K562 (cell line): ENCODE data around the gene LY6G6C. TPM values are rescaled to one million over a fixed set of nuclear protein-coding genes. Genes with fewer than 3 reads are reported as not detected.

Experiments used
- ARHGAP35 ChIP-seq: fragments of 450-650 bp; IDR thresholded peaks from 2 replicates; pipeline ENCODE4 v1.6.1; 2018; ENCODE audit not compliant: partially characterized antibody
- BHLHE40 ChIP-seq: IDR thresholded peaks from 2 replicates; pipeline ENCODE4 v1.6.1; 2011; ENCODE audit warnings: low read length, improper control_type of control experiment
- CBX5 ChIP-seq: IDR thresholded peaks from 2 replicates; pipeline ENCODE4 v1.6.1; 2014; ENCODE audit warnings: low read depth, borderline replicate concordance
- CREBBP ChIP-seq: IDR thresholded peaks from one replicate; pipeline ENCODE4 v1.6.1; 2012; ENCODE audit warnings: low read depth, mild to moderate bottlenecking, control low read depth, inconsistent platforms, low read length
- ETV6 ChIP-seq, 3 experiments: fragments of 150-350 bp in 1 of 3; sonication (generic) in 1 of 3; formaldehyde crosslinking in 1 of 3; IDR thresholded peaks; 2 replicates each; pipeline versions ENCODE4 v1.6.1 to v1.8.0; 2014 to 2022; ENCODE audit warnings: borderline replicate concordance in 2 of 3, low read depth in 2 of 3, antibody characterized with exemption in 1 of 3, low read length in 1 of 3, mild to moderate bottlenecking in 1 of 3, missing genetic modification reagents in 1 of 3
- GABPB2 ChIP-seq: fragments of 250-450 bp; sonication (Bioruptor Pico); conservative IDR thresholded peaks from 2 replicates; pipeline ENCODE4 v1.5.1; 2021; ENCODE audit warnings: mild to moderate bottlenecking
- HEY1 ChIP-seq: fragments of 250-450 bp; sonication (Bioruptor Pico); IDR thresholded peaks from 2 replicates; pipeline ENCODE4 v1.5.0; 2020; ENCODE audit warnings: mild to moderate bottlenecking, moderate library complexity, borderline replicate concordance
- HNRNPK ChIP-seq: fragments of 200-400 bp; formaldehyde crosslinking; IDR thresholded peaks from one replicate; pipeline ENCODE4 v1.6.1; 2018; ENCODE audit warnings: mild to moderate bottlenecking, low read depth, low read length; ENCODE audit not compliant: poor library complexity, severe bottlenecking
- HNRNPLL ChIP-seq: fragments of 200-400 bp; formaldehyde crosslinking; IDR thresholded peaks from 2 replicates; pipeline ENCODE4 v1.6.1; 2017; ENCODE audit warnings: low read length, low read depth, mild to moderate bottlenecking; ENCODE audit not compliant: poor library complexity, severe bottlenecking
- KAT7 ChIP-seq: sonication (generic); formaldehyde crosslinking; IDR thresholded peaks from 2 replicates; pipeline ENCODE4 v1.8.0; 2022; ENCODE audit warnings: missing genetic modification reagents, mild to moderate bottlenecking, borderline replicate concordance
- KDM2B ChIP-seq: fragments of 250-450 bp; sonication (Bioruptor Pico); IDR thresholded peaks from 2 replicates; pipeline ENCODE4 v1.8.0; 2021; ENCODE audit warnings: mild to moderate bottlenecking, moderate library complexity
- MAZ ChIP-seq, 2 experiments: fragments of 450-650 bp in 1 of 2; sonication (generic) in 1 of 2; formaldehyde crosslinking; IDR thresholded peaks in 1 of 2; conservative IDR thresholded peaks in 1 of 2; 2 replicates each; pipeline versions ENCODE4 v1.4.0 to v1.5.0; 2020; ENCODE audit warnings: mild to moderate bottlenecking in 1 of 2, missing genetic modification reagents in 1 of 2
- NCOA4 ChIP-seq: fragments of 450-650 bp; IDR thresholded peaks from 2 replicates; pipeline ENCODE4 v1.6.1; 2018; ENCODE audit warnings: mild to moderate bottlenecking; ENCODE audit not compliant: partially characterized antibody
- PHF21A ChIP-seq: fragments of 450-650 bp; IDR thresholded peaks from 2 replicates; pipeline ENCODE4 v1.6.1; 2017; ENCODE audit warnings: low read depth, borderline replicate concordance
- PRPF4 ChIP-seq: fragments of 200-400 bp; formaldehyde crosslinking; IDR thresholded peaks from one replicate; pipeline ENCODE4 v1.6.1; 2017; ENCODE audit warnings: low read length, low read depth, mild to moderate bottlenecking; ENCODE audit not compliant: insufficient read depth, poor library complexity, severe bottlenecking
- TRIM24 ChIP-seq, 2 experiments: fragments of 450-650 bp; IDR thresholded peaks; 2 replicates each; pipeline ENCODE4 v1.6.1; 2016
- polyA plus RNA-seq, 8 experiments: library from polyadenylated mRNA; depleted of rRNA in 4 of 8; stranded (reverse) in 5 of 8; unstranded in 3 of 8; fragments of >200 nt; fragmentation: Nextera tagmentation in 2 of 8; fragmentation: Illumina TruSeq in 1 of 8; extraction: Ambion mirVana in 2 of 8; extraction: Trizol in 1 of 8; gene quantifications; 2 replicates each; pipeline versions ENCODE4 v1.2.1 to v1.2.3, GENCODE V29; 2011 to 2014; ENCODE audit warnings: inconsistent platforms in 1 of 8, missing spikeins in 1 of 8
- total RNA-seq, 7 experiments: library from RNA; depleted of rRNA in 6 of 7; stranded (reverse); fragments of >200 nt in 6 of 7; fragmentation: Illumina TruSeq in 2 of 7; extraction: Trizol in 2 of 7; gene quantifications; 2 replicates each; pipeline versions ENCODE4 v1.2.1 to v1.2.3, GENCODE V29; 2011 to 2021; ENCODE audit warnings: low replicate concordance in 1 of 7
- TF ChIP-seq, protein P1 (sequence below): sonication (generic); formaldehyde crosslinking; IDR thresholded peaks from 2 replicates; pipeline ENCODE4 v1.8.0; 2023; ENCODE audit warnings: mild to moderate bottlenecking, missing genetic modification reagents
- TF ChIP-seq, protein P2 (sequence below): sonication (generic); formaldehyde crosslinking; IDR thresholded peaks from 2 replicates; pipeline ENCODE4 v1.8.0; 2022; ENCODE audit warnings: missing genetic modification reagents, mild to moderate bottlenecking, moderate library complexity, borderline replicate concordance
- TF ChIP-seq, protein P3 (sequence below): sonication (generic); formaldehyde crosslinking; IDR thresholded peaks from 2 replicates; pipeline ENCODE4 v1.5.0; 2020; ENCODE audit warnings: missing genetic modification reagents
- TF ChIP-seq, protein P4 (sequence below): fragments of 450-650 bp; formaldehyde crosslinking; conservative IDR thresholded peaks from 2 replicates; pipeline ENCODE4 v1.4.0; 2022; ENCODE audit warnings: mild to moderate bottlenecking, missing genetic modification characterization
- TF ChIP-seq, protein P5 (sequence below): fragments of 250-450 bp; sonication (Bioruptor Pico); IDR thresholded peaks from 2 replicates; pipeline ENCODE4 v1.8.0; 2021; ENCODE audit warnings: borderline replicate concordance, mild to moderate bottlenecking, moderate library complexity; ENCODE audit not compliant: poor library complexity, severe bottlenecking

Gene LY6G6C
- total and polyA plus RNA-seq, 9 of the 15 experiments (the other 6 are each of a cell fraction or from before 2014, with no cell fraction given): 0.06 to 0.20 TPM; not detected in 7

DNA sequence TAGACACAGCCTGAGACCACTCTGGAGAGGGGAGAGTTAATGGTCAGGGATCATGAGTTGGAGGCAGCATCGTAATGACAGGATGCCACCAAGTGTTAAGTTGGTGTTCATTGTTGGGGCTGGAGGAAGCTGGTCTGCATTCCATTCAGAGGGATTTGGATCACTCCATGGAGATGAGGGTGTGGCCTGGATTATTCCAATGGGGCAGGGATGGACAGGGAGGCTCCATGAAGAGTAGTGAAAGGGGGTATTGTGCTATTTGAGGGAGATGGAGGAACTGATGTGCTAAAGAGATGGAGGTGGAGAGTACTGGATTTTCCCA, 42.0 kb upstream of the LY6G6C start (continued):
- TF ChIP-seq HNRNPLL (no peak), PRPF4 (no peak), GABPB2 (CRISPR knock-in tag) (no peak), MAZ (CRISPR knock-in tag; conservative IDR thresholded peaks at IDR 0.05 in 1 of 2, IDR thresholded peaks at IDR 0.05 in 1 of 2) (no peak), ARHGAP35 (no peak), KAT7 (CRISPR knock-in tag) (no peak), KDM2B (CRISPR knock-in tag) (no peak), CREBBP (no peak), CBX5 (no peak), NCOA4 (no peak), PHF21A (no peak), ETV6 (IDR thresholded peaks at IDR 0.05; ENCODE audit: borderline replicate concordance in 1 of 2, low read depth in 2 of 2, low read length in 1 of 2) (no peak), ETV6 (CRISPR knock-in tag; IDR thresholded peaks at IDR 0.05; ENCODE audit: borderline replicate concordance) (no peak), HEY1 (CRISPR knock-in tag) (no peak), HNRNPK (no peak), BHLHE40 (no peak), TRIM24 (IDR thresholded peaks at IDR 0.05) (no peak)
- TF ChIP-seq, protein P1, sequence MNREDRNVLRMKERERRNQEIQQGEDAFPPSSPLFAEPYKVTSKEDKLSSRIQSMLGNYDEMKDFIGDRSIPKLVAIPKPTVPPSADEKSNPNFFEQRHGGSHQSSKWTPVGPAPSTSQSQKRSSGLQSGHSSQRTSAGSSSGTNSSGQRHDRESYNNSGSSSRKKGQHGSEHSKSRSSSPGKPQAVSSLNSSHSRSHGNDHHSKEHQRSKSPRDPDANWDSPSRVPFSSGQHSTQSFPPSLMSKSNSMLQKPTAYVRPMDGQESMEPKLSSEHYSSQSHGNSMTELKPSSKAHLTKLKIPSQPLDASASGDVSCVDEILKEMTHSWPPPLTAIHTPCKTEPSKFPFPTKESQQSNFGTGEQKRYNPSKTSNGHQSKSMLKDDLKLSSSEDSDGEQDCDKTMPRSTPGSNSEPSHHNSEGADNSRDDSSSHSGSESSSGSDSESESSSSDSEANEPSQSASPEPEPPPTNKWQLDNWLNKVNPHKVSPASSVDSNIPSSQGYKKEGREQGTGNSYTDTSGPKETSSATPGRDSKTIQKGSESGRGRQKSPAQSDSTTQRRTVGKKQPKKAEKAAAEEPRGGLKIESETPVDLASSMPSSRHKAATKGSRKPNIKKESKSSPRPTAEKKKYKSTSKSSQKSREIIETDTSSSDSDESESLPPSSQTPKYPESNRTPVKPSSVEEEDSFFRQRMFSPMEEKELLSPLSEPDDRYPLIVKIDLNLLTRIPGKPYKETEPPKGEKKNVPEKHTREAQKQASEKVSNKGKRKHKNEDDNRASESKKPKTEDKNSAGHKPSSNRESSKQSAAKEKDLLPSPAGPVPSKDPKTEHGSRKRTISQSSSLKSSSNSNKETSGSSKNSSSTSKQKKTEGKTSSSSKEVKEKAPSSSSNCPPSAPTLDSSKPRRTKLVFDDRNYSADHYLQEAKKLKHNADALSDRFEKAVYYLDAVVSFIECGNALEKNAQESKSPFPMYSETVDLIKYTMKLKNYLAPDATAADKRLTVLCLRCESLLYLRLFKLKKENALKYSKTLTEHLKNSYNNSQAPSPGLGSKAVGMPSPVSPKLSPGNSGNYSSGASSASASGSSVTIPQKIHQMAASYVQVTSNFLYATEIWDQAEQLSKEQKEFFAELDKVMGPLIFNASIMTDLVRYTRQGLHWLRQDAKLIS (CRISPR knock-in tag): no peak
- TF ChIP-seq, protein P2, sequence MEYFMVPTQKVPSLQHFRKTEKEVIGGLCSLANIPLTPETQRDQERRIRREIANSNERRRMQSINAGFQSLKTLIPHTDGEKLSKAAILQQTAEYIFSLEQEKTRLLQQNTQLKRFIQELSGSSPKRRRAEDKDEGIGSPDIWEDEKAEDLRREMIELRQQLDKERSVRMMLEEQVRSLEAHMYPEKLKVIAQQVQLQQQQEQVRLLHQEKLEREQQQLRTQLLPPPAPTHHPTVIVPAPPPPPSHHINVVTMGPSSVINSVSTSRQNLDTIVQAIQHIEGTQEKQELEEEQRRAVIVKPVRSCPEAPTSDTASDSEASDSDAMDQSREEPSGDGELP (CRISPR knock-in tag): no peak
- TF ChIP-seq, protein P3, sequence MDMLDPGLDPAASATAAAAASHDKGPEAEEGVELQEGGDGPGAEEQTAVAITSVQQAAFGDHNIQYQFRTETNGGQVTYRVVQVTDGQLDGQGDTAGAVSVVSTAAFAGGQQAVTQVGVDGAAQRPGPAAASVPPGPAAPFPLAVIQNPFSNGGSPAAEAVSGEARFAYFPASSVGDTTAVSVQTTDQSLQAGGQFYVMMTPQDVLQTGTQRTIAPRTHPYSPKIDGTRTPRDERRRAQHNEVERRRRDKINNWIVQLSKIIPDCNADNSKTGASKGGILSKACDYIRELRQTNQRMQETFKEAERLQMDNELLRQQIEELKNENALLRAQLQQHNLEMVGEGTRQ (CRISPR knock-in tag): no peak
- TF ChIP-seq, protein P4, sequence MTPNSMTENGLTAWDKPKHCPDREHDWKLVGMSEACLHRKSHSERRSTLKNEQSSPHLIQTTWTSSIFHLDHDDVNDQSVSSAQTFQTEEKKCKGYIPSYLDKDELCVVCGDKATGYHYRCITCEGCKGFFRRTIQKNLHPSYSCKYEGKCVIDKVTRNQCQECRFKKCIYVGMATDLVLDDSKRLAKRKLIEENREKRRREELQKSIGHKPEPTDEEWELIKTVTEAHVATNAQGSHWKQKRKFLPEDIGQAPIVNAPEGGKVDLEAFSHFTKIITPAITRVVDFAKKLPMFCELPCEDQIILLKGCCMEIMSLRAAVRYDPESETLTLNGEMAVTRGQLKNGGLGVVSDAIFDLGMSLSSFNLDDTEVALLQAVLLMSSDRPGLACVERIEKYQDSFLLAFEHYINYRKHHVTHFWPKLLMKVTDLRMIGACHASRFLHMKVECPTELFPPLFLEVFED: peak; percentile 70
- TF ChIP-seq, protein P5, sequence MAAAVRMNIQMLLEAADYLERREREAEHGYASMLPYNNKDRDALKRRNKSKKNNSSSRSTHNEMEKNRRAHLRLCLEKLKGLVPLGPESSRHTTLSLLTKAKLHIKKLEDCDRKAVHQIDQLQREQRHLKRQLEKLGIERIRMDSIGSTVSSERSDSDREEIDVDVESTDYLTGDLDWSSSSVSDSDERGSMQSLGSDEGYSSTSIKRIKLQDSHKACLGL: no peak
